Suppressor macrophage treated with lipopolysaccharide for 4 hours (primary cell): ENCODE measurements around the gene ESAM.

Experiments
- DNase-seq: peaks from one replicate; pipeline ENCODE4 v3.0.0-alpha.2; 2020

ESAM gene

GRCh38 chr11:124770959-124771358 is 8.9 kb upstream of the ESAM start:
- DNase-seq = peak; percentile 30

- DNase-seq = no peak
Measured at GRCh38 chr11:124769806-124770774, 8.0 kb upstream of the ESAM start.

- no peak for DNase-seq
Measured at GRCh38 chr11:124768914-124769313, 6.8 kb upstream of the ESAM start.

GRCh38 chr11:124766156-124766555 is 4.1 kb upstream of the ESAM start:
- DNase-seq = no peak

- peak; percentile 62 for DNase-seq
Measured at GRCh38 chr11:124763156-124763947, 1.3 kb upstream of the ESAM start.

GRCh38 chr11:124762624-124763155 is 600 bp upstream of the ESAM start:
- DNase-seq = no peak

- DNase-seq = no peak
Measured at GRCh38 chr11:124761301-124762104, 587 bp downstream of the ESAM start.

- no peak for DNase-seq
Measured at GRCh38 chr11:124760806-124761205, 1.3 kb downstream of the ESAM start.

GRCh38 chr11:124760205-124760652 is 1.9 kb downstream of the ESAM start:
- DNase-seq = no peak

- no peak for DNase-seq
Measured at GRCh38 chr11:124759266-124760204, 2.6 kb downstream of the ESAM start.

GRCh38 chr11:124758355-124759265 is 3.5 kb downstream of the ESAM start:
- peak; percentile 81 for DNase-seq

- DNase-seq = no peak
Measured at GRCh38 chr11:124757320-124757719, 4.8 kb downstream of the ESAM start.

GRCh38 chr11:124756753-124757227 is 5.3 kb downstream of the ESAM start:
- DNase-seq = no peak

GRCh38 chr11:124756033-124756752 is 5.9 kb downstream of the ESAM start:
- DNase-seq = no peak

- DNase-seq = no peak
Measured at GRCh38 chr11:124754710-124755109, 7.4 kb downstream of the ESAM start.

GRCh38 chr11:124754309-124754708 is 7.8 kb downstream of the ESAM start:
- DNase-seq = no peak

- no peak for DNase-seq
Measured at GRCh38 chr11:124753624-124754023, 8.5 kb downstream of the ESAM start.

GRCh38 chr11:124753205-124753604 is 8.9 kb downstream of the ESAM start:
- DNase-seq = peak; percentile 57

GRCh38 chr11:124752471-124753102 is 9.5 kb downstream of the ESAM start:
- DNase-seq = no peak
